MCF 10A (cell line): ENCODE results near the gene OTUB2. TPM values are rescaled to one million over a fixed set of nuclear protein-coding genes. Genes with fewer than 3 reads are reported as not detected.
A peak's percentile ranks its signal among the peaks of the same experiment; 100 is the strongest.

Source experiments
- BruUV-seq: library from RNA; stranded (reverse); fragments of 400-500 nt; replicated peaks from 2 replicates; lab custom pipeline; 2021; lab: Mats Ljungman, UMichigan
- CTCF ChIA-PET: fragments of 300-600 bp; sonication (Branson Sonifier 250); formaldehyde crosslinking; extraction: SDS; loops from one replicate; lab custom pipeline; 2021; ENCODE audit warnings: antibody characterized with exemption, inconsistent platforms; lab: Yijun Ruan, JAX
- POLR2A ChIA-PET: fragments of 300-600, 350-650 bp; sonication (Branson Sonifier 250); formaldehyde crosslinking; extraction: SDS; loops from one replicate; lab custom pipeline; 2020; ENCODE audit warnings: antibody characterized with exemption, inconsistent platforms; lab: Yijun Ruan, JAX
- DNase-seq: peaks from one replicate; pipeline ENCODE4 v3.0.0-alpha.2; 2018; ENCODE audit not compliant: unreplicated experiment
- H3K27ac Mint-ChIP-seq: one replicate; pipeline ENCODE4 v1.8.0; 2022; ENCODE audit warnings: mild to moderate bottlenecking, low read depth, mixed read lengths; ENCODE audit not compliant: unreplicated experiment
- H3K27me3 Mint-ChIP-seq: one replicate; pipeline ENCODE4 v1.8.0; 2022; ENCODE audit warnings: mixed read lengths; ENCODE audit not compliant: insufficient read depth, unreplicated experiment
- H3K36me3 Mint-ChIP-seq: one replicate; pipeline ENCODE4 v1.8.0; 2022; ENCODE audit warnings: mild to moderate bottlenecking, moderate library complexity, mixed read lengths; ENCODE audit not compliant: insufficient read depth, unreplicated experiment
- H3K4me1 Mint-ChIP-seq: one replicate; pipeline ENCODE4 v1.8.0; 2022; ENCODE audit warnings: mixed read lengths; ENCODE audit not compliant: insufficient read depth, unreplicated experiment
- H3K4me3 Mint-ChIP-seq: one replicate; pipeline ENCODE4 v1.8.0; 2022; ENCODE audit warnings: mild to moderate bottlenecking, moderate library complexity, mixed read lengths; ENCODE audit not compliant: unreplicated experiment
- H3K9me3 Mint-ChIP-seq: one replicate; pipeline ENCODE4 v1.8.0; 2022; ENCODE audit warnings: mixed read lengths; ENCODE audit not compliant: unreplicated experiment
- intact Hi-C: fragments of 100-400 bp; cut with micrococcal nuclease; formaldehyde crosslinking; loops from 2 replicates; pipeline ENCODE4 v1.14.1; 2022
- total RNA-seq: library from RNA; stranded (reverse); gene quantifications from 2 replicates; pipeline ENCODE4 v1.2.3, GENCODE V29; 2022
- TF ChIP-seq, protein P1 (sequence below): fragments of 200-600 bp; IDR thresholded peaks from one replicate; pipeline ENCODE4 v1.8.0; 2022; ENCODE audit warnings: antibody characterized with exemption, mild to moderate bottlenecking; ENCODE audit not compliant: unreplicated experiment

OTUB2 gene
- total RNA-seq, 1 experiment from 2014 or later: 1.2 TPM

DNA sequence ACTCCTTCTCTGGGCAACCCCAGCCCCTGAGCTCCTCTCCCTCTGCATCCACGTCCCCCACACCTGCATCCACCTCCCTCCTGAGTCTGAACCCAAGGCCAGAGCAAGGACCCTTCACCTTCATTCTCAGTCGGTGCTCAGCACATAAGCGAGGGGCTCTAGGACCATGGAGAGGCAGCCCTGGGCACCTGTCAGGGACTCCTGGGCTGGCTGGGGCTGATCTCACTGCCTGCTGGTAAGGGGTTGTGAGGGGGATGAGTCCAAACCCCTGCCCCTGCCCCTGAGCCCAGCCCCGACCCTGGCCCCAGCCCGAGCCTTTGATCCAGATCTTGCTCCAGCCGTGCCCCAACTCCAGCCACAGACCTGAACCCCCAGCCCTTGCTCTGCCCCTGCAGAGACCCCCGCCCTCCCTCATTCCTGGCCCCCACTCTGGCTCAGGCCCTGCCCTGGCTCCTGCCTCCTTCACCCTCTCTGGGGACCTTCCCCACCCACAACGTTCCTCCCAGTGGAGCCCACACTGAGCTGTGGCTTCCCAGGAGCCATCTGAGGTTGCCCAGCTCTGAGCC is 29.9 kb upstream of the OTUB2 start:
- TF ChIP-seq, protein P1, sequence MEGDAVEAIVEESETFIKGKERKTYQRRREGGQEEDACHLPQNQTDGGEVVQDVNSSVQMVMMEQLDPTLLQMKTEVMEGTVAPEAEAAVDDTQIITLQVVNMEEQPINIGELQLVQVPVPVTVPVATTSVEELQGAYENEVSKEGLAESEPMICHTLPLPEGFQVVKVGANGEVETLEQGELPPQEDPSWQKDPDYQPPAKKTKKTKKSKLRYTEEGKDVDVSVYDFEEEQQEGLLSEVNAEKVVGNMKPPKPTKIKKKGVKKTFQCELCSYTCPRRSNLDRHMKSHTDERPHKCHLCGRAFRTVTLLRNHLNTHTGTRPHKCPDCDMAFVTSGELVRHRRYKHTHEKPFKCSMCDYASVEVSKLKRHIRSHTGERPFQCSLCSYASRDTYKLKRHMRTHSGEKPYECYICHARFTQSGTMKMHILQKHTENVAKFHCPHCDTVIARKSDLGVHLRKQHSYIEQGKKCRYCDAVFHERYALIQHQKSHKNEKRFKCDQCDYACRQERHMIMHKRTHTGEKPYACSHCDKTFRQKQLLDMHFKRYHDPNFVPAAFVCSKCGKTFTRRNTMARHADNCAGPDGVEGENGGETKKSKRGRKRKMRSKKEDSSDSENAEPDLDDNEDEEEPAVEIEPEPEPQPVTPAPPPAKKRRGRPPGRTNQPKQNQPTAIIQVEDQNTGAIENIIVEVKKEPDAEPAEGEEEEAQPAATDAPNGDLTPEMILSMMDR: no peak
- CTCF ChIA-PET: interaction anchor here (0.7 to 1.8 kb wide), 4 partner anchors 9 to 342 kb away, joined by 3 to 7 read pairs (median 3); no protein-coding TSS in a partner anchor
- POLR2A ChIA-PET: no interaction called here
- DNase-seq: no peak
- no peak overlapping the region for H3K4me3 Mint-ChIP-seq
- intact Hi-C loops: no loop called here
- no TSS peak for BruUV-seq
- no peaks in the 10 kb centered on the region for H3K36me3 Mint-ChIP-seq
- H3K27me3 Mint-ChIP-seq: no peaks in the 10 kb centered on the region
- H3K9me3 Mint-ChIP-seq: no peaks in the 10 kb centered on the region
- H3K27ac Mint-ChIP-seq: no peak overlapping the region
- H3K4me1 Mint-ChIP-seq: peaks cover 14% of the 10 kb centered on the region

DNA sequence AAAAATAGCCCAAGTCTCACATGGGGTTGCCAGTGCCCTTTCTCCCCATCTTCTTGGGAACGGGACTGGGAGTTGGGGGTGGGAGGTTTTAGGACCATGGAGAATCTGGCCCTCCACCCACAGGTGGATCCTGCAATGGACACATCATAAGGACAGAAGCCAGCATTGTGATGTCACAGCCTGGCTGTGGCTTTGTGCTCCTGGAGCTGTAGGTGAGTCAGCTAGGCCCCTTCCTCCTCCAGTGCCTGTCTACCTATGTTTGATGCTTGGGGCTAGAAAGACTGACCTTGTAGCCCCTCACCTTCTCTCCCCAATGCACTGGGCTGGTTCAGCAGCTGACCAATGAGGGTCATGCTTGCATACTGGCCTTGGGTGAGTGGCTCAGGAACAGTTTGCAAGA is 29.1 kb upstream of the OTUB2 start, which contains the start of gene CCDC197:
CCDC197 (plus strand) TSS at position 220 of the 400 bp plus-strand sequence. CDS start 831 bp downstream, outside the sequence.
- POLR2A ChIA-PET: no interaction called here
- Mint-ChIP-seq H3K27ac (peak within 1 kb of the TSS; percentile 35), H3K4me1 (peaks cover 17% of the 10 kb centered on the region), H3K27me3 (no peaks in the 10 kb centered on the region), H3K4me3 (no peak within 1 kb of the TSS), H3K9me3 (no peaks in the 10 kb centered on the region), H3K36me3 (no peaks in the 10 kb centered on the region)
- BruUV-seq: no TSS peak
- TF ChIP-seq, protein P1: no peak
- CTCF ChIA-PET: interaction anchor here (0.9 to 1.8 kb wide), 6 partner anchors 12 to 343 kb away, joined by 3 to 7 read pairs (median 4); no protein-coding TSS in a partner anchor
- peak; percentile 15 for DNase-seq
- intact Hi-C loops: no loop called here

DNA sequence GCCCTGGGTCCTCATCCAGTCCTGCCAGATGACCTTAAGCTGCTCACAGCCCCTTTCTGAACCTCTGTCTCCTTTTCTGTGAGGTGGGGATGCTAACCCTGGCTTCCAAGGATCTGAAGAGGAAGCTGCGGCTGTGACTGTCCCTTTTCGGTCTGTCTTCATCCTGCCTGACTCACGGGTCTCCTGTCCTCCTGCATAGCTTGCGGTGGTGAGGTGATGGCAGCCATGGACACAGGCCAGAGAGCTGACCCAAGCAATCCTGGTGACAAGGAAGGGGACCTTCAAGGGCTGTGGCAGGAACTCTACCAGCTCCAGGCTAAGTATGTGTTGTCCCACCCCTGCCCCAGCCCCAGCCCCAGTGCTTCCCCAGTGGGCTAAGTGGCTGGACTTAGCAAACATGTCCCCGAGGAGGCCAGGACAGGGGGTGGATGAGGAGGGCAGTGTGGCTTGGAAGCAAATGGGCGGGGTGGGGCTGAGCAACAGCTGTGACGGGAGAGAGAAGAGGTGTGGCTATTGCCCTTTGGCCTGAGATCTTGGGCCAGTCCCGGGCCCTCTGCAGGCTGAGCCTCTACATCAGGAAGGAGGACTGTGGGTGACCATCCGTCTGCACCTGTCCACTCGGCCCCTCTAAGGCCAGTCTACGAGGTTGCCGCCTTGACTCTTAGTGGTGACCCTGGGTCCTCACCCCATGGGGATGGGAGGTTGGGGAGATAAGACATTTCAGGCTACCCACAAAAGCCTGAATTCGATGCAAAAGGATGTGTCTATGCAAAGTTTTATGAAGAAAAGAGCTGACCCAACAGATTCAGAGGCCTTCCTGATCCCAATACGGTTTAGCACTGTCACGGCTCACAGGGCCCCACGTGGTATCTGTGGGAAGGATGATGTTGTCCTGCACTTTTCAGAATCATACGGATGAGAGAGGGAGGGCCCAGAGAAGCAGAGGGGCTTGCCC is 27.9 kb upstream of the OTUB2 start:
- no peak for DNase-seq
- peak overlapping the region; percentile 35 for H3K27ac Mint-ChIP-seq
- no peak overlapping the region for H3K4me3 Mint-ChIP-seq
- intact Hi-C loops: no loop called here
- CTCF ChIA-PET: interaction anchor here (0.5 to 1.8 kb wide), 6 partner anchors 39 to 776 kb away, joined by 3 to 7 read pairs (median 4); no protein-coding TSS in a partner anchor
- H3K4me1 Mint-ChIP-seq: peaks cover 19% of the 10 kb centered on the region
- peaks cover 3% of the 10 kb centered on the region for H3K27me3 Mint-ChIP-seq
- TF ChIP-seq, protein P1: no peak
- no peaks in the 10 kb centered on the region for H3K36me3 Mint-ChIP-seq
- no peaks in the 10 kb centered on the region for H3K9me3 Mint-ChIP-seq
- BruUV-seq: no TSS peak
- POLR2A ChIA-PET: no interaction called here
